Lower leg skin (tissue), 3 donors: ENCODE data around the gene NPEPPS.
"Not testable (repeated sequence)": the region's sequence is repeated elsewhere in the genome, so short reads cannot be mapped to it uniquely, and the experiment has no call there.

ENCODE experiments used
- CTCF ChIP-seq, 3 donors: fragments of 450-650 bp; IDR thresholded peaks; one replicate each; pipeline ENCODE4 v1.5.1; 2016; ENCODE audit warnings: antibody characterized with exemption in 3 of 3, mild to moderate bottlenecking in 3 of 3, moderate library complexity in 2 of 3
- POLR2A ChIP-seq, 2 donors: fragments of 450-650 bp; IDR thresholded peaks; one replicate each; pipeline ENCODE4 v1.6.1; 2016 to 2017; ENCODE audit warnings: antibody characterized with exemption in 2 of 2, mild to moderate bottlenecking in 1 of 2, moderate library complexity in 1 of 2

- not testable (repeated sequence) for TF ChIP-seq CTCF, POLR2A (IDR thresholded peaks at IDR 0.05)
Observed at GRCh38 chr17:47518880-47519279, 12.0 kb upstream of the NPEPPS start.
